ENCODE data around the gene GMPR. TPM values are rescaled to one million over a fixed set of nuclear protein-coding genes. Genes with fewer than 3 reads are reported as not detected.
A peak's percentile ranks its signal among the peaks of the same experiment; 100 is the strongest.

GMPR gene
- total RNA-seq, 2 experiments from 2014 or later: 0.94 to 1.0 TPM

- Mint-ChIP-seq H3K36me3 (ENCODE audit: low read depth) (no peaks in the 10 kb centered on the region), H3K9me3 (no peaks in the 10 kb centered on the region), H3K27me3 (ENCODE audit: low read depth) (no peaks in the 10 kb centered on the region), H3K4me1 (ENCODE audit: low read depth) (no peaks in the 10 kb centered on the region), H3K4me3 (no peak overlapping the region), H3K27ac (no peak overlapping the region)
- intact Hi-C loops (cut with micrococcal nuclease): no loop called here
- no peak for DNase-seq
- CTCF ChIA-PET: no interaction called here
Observed at GRCh38 chr6:16302721-16303552, 64.5 kb downstream of the GMPR start.

GRCh38 chr6:16305246-16305725 is 66.9 kb downstream of the GMPR start:
- intact Hi-C loops (cut with micrococcal nuclease): no loop called here
- Mint-ChIP-seq H3K4me3 (no peak overlapping the region), H3K4me1 (ENCODE audit: low read depth) (no peaks in the 10 kb centered on the region), H3K27me3 (ENCODE audit: low read depth) (no peaks in the 10 kb centered on the region), H3K27ac (no peak overlapping the region), H3K36me3 (ENCODE audit: low read depth) (no peaks in the 10 kb centered on the region), H3K9me3 (no peaks in the 10 kb centered on the region)
- no peak for DNase-seq
- CTCF ChIA-PET: no interaction called here

DNA sequence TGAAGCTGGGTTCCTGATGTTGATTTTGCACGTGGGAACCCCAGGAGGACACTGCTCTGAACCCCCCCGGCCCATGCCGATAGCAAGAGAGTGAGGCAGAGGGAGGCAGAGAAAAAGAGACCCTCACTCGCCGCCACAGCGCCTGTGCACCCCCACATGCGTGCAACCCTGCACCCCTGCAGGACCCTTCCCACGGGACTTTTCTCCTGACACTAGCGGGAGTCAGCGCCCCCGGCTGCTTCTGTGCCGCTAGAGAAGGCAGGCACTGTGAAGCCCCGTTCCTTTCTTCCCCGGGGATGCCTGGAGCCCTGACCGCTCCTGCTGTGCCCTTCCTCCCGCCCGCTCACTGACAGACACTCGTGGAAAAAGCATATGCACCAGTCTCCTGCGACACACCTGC is 67.4 kb downstream of the GMPR start:
- intact Hi-C loops (cut with micrococcal nuclease): no loop called here
- Mint-ChIP-seq H3K27me3 (ENCODE audit: low read depth) (no peaks in the 10 kb centered on the region), H3K9me3 (no peaks in the 10 kb centered on the region), H3K4me3 (no peak overlapping the region), H3K4me1 (ENCODE audit: low read depth) (no peaks in the 10 kb centered on the region), H3K27ac (no peak overlapping the region), H3K36me3 (ENCODE audit: low read depth) (no peaks in the 10 kb centered on the region)
- CTCF ChIA-PET: no interaction called here
- DNase-seq: no peak

- DNase-seq: no peak
- CTCF ChIA-PET: no interaction called here
- no peaks in the 10 kb centered on the region for H3K9me3 Mint-ChIP-seq
- no peak overlapping the region for H3K27ac Mint-ChIP-seq
- no peaks in the 10 kb centered on the region for H3K4me1 Mint-ChIP-seq (ENCODE audit: low read depth)
- intact Hi-C loops (cut with micrococcal nuclease): no loop called here
- no peaks in the 10 kb centered on the region for H3K36me3 Mint-ChIP-seq (ENCODE audit: low read depth)
- H3K4me3 Mint-ChIP-seq: no peak overlapping the region
- H3K27me3 Mint-ChIP-seq (ENCODE audit: low read depth): no peaks in the 10 kb centered on the region
Observed at GRCh38 chr6:16306334-16306733, 67.9 kb downstream of the GMPR start.

DNA sequence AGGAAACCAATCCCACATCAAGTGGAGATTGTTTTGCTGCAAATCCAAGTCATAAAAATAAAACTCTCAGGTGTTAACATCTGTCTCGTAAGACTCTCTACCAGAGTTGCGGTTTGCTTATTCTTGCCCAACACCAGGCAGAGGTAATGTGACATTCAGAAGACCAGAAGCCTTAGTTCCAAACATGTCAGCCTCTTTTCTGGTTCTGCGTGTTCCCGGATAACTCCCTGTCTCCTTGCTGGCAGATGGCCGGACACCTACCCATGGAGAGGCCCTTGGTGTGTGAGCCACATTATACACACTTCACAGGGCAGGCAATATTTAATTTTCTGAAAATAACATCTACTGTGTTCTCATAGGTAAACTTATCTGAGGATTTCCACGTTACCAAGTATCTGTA is 73.4 kb downstream of the GMPR start:
- Mint-ChIP-seq H3K4me3 (no peak overlapping the region), H3K4me1 (ENCODE audit: low read depth) (peaks cover under 1% of the 10 kb centered on the region), H3K27ac (no peak overlapping the region), H3K36me3 (ENCODE audit: low read depth) (no peaks in the 10 kb centered on the region), H3K27me3 (ENCODE audit: low read depth) (no peaks in the 10 kb centered on the region), H3K9me3 (no peaks in the 10 kb centered on the region)
- CTCF ChIA-PET: no interaction called here
- intact Hi-C loops (cut with micrococcal nuclease): no loop called here
- no peak for DNase-seq

DNA sequence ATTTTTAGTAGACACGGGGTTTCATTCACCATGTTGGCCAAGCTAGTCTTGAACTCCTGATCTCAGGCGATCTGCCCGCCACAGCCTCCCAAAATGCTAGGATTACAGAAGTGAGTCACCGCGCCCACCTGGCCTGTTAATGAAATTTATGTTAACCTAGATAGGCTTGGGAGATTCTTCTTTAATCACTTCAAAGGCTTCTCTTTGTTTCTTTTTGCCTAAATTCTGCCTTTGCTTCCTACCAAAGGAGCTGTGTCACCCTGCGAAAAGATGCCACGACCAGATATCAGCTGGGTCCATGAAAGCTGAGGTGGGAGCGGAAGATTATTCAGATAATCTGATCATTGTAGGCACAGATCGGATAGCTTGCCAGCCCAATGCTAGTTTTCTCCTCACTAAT is 75.3 kb downstream of the GMPR start:
- H3K27ac Mint-ChIP-seq: no peak overlapping the region
- DNase-seq: no peak
- intact Hi-C loops (cut with micrococcal nuclease): no loop called here
- H3K27me3 Mint-ChIP-seq (ENCODE audit: low read depth): no peaks in the 10 kb centered on the region
- H3K4me3 Mint-ChIP-seq: no peak overlapping the region
- CTCF ChIA-PET: interaction anchor here (0.6 to 1.0 kb wide), 2 partner anchors 15 to 887 kb away, joined by 4 to 6 read pairs; no protein-coding TSS in a partner anchor
- no peaks in the 10 kb centered on the region for H3K36me3 Mint-ChIP-seq (ENCODE audit: low read depth)
- H3K9me3 Mint-ChIP-seq: no peaks in the 10 kb centered on the region
- H3K4me1 Mint-ChIP-seq (ENCODE audit: low read depth): peaks cover 20% of the 10 kb centered on the region

DNA sequence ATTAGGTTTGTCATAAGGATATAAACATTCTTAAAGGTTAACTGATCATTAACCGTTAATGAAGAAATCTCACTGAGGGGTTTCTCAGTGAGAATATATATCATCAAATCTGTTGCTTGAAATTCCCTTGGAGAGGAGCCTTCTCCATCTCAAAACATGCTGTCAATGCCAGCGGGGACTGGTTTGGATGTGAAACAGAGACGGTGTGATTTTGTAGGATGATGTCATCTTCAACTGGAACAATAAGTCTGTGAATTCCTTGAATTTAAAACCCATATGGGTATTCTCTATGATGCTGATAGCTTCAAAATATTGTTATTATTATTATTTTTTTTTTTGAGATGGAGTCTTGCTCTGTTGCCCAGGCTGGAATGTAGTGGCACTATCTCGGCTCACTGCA is 75.9 kb downstream of the GMPR start:
- Mint-ChIP-seq H3K27me3 (ENCODE audit: low read depth) (no peaks in the 10 kb centered on the region), H3K4me1 (ENCODE audit: low read depth) (peaks cover 26% of the 10 kb centered on the region), H3K4me3 (no peak overlapping the region), H3K27ac (no peak overlapping the region), H3K9me3 (no peaks in the 10 kb centered on the region), H3K36me3 (ENCODE audit: low read depth) (no peaks in the 10 kb centered on the region)
- intact Hi-C loops (cut with micrococcal nuclease): no loop called here
- CTCF ChIA-PET: no interaction called here
- DNase-seq: no peak

- Mint-ChIP-seq H3K9me3 (no peaks in the 10 kb centered on the region), H3K27me3 (ENCODE audit: low read depth) (no peaks in the 10 kb centered on the region), H3K36me3 (ENCODE audit: low read depth) (no peaks in the 10 kb centered on the region), H3K4me1 (ENCODE audit: low read depth) (peaks cover 47% of the 10 kb centered on the region), H3K27ac (peak overlapping the region; percentile 67), H3K4me3 (no peak overlapping the region)
- DNase-seq: peak; percentile 43
- intact Hi-C loops (cut with micrococcal nuclease): loop anchor here (1.0 kb wide), 1 partner anchor 15 kb away; no protein-coding TSS in a partner anchor
- CTCF ChIA-PET: interaction anchor here (0.7 to 9.0 kb wide), 10 partner anchors 11 to 447 kb away, joined by 3 to 64 read pairs (median 3); partner anchors contain the start of gene GMPR
Observed at GRCh38 chr6:16316741-16317251, 78.4 kb downstream of the GMPR start.

DNA sequence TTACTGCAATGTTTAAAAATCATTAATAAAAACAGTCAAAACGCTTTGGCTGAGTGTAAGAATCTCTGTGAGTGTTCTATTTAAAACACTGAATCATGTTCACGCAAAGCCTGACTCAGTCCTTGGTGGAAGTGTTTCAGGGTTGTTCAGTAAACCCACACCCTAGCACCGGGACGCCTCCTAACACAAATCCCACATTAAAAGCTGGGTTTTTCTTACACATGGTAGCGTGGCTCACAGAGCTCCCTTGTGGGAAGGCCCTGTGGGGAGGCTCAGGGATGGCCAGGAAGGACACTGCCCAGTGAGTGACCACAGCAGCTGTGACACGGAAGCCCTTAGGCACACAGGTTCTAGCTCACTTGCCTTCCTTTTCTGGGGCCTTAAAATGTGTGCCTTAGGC is 80.2 kb downstream of the GMPR start:
- Mint-ChIP-seq H3K4me1 (ENCODE audit: low read depth) (peaks cover 64% of the 10 kb centered on the region), H3K36me3 (ENCODE audit: low read depth) (no peaks in the 10 kb centered on the region), H3K9me3 (no peaks in the 10 kb centered on the region), H3K27me3 (ENCODE audit: low read depth) (no peaks in the 10 kb centered on the region), H3K27ac (peak overlapping the region; percentile 85), H3K4me3 (no peak overlapping the region)
- intact Hi-C loops (cut with micrococcal nuclease): no loop called here
- CTCF ChIA-PET: interaction anchor here (0.6 to 9.0 kb wide), 10 partner anchors 14 to 448 kb away, joined by 3 to 64 read pairs (median 5); partner anchors contain the start of gene GMPR
- peak; percentile 72 for DNase-seq

DNA sequence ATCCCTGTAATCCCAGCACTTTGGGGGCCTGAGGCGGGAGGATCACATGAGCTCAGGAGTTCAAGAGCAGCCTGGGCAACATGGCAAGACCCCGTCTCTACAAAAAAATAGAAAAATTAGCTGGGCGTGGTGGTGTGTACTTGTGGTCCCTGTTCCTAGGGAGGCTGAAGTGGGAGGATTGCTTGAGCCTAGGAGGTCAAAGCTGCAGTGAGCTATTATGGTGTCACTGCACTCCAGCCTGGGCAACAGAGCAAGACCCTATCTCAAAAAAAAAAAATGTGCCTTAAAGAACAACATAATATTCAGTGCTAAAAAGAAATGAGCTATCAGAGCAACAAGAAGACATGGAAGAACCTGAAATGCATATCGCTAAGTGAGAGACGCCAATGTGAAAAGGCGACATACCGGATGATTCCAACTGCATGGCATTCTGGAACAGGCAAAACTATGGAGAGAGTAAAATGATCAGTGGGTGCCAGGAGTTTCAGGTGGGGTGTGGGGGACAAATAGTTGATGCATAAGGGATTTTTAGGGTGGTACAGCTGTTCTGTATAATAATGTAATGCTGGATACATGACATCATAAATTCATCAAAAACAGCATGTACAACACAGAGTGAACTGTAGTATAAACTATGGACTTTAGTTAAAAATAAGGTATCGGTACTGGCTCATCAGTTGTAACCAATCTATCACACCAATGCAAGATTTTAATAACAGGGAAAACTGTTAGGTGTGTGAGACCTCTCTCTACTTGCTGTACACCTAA is 80.8 kb downstream of the GMPR start:
- CTCF ChIA-PET: interaction anchor here (0.6 to 9.0 kb wide), 14 partner anchors 13 to 447 kb away, joined by 3 to 64 read pairs (median 4); partner anchors contain the start of gene GMPR
- intact Hi-C loops (cut with micrococcal nuclease): loop anchor here (1.0 kb wide), 1 partner anchor 182 kb away; no protein-coding TSS in a partner anchor
- H3K27ac Mint-ChIP-seq: peak overlapping the region; percentile 85
- no peak for DNase-seq
- no peaks in the 10 kb centered on the region for H3K27me3 Mint-ChIP-seq (ENCODE audit: low read depth)
- no peaks in the 10 kb centered on the region for H3K9me3 Mint-ChIP-seq
- H3K36me3 Mint-ChIP-seq (ENCODE audit: low read depth): no peaks in the 10 kb centered on the region
- peaks cover 68% of the 10 kb centered on the region for H3K4me1 Mint-ChIP-seq (ENCODE audit: low read depth)
- H3K4me3 Mint-ChIP-seq: peak overlapping the region; percentile 9

DNA sequence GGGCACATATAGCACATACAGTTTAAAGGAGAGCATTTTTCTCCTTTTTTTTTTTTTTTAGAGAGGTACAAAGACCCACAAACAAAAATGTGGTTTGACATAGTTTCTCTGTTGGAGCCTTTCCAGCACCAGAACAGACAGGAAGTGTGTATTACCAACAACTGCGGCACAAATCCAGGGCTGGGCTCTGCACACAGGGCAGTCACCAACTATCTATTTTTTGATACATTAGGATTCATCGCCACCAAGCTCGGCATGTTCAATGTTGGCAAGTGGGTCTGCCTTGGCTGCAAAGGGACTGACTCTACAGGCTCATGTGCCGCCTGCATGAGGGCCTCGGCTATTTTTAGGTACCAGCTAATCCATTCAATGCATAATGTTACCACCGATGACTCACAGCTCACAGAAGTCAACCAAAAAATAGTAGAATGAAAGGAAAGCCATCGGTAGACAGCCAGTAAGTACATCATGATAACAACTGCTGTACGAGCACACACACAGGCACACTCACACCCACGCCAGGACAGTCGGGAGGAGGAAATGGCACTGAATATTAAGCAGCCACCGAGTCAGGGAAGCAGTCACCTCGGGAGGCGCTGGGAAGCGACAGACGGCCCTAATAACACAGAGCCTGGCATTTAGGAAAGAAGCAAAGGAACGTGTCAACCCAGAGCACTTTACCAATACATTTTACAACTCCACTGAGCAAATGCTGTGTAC is 81.6 kb downstream of the GMPR start:
- CTCF ChIA-PET: interaction anchor here (0.7 to 9.0 kb wide), 7 partner anchors 13 to 766 kb away, joined by 3 to 64 read pairs (median 3); no protein-coding TSS in a partner anchor
- H3K36me3 Mint-ChIP-seq (ENCODE audit: low read depth): no peaks in the 10 kb centered on the region
- H3K9me3 Mint-ChIP-seq: no peaks in the 10 kb centered on the region
- H3K27ac Mint-ChIP-seq: peak overlapping the region; percentile 85
- DNase-seq: peak; percentile 86
- H3K4me3 Mint-ChIP-seq: peak overlapping the region; percentile 54
- no peaks in the 10 kb centered on the region for H3K27me3 Mint-ChIP-seq (ENCODE audit: low read depth)
- intact Hi-C loops (cut with micrococcal nuclease): loop anchor here (1.0 to 10.0 kb wide), 11 partner anchors 83 to 1942 kb away; partner anchors contain the start of genes DEK, FAM8A1, GMPR and MYLIP
- H3K4me1 Mint-ChIP-seq (ENCODE audit: low read depth): peaks cover 75% of the 10 kb centered on the region
